Left ventricle myocardium inferior (tissue), 1 donor: Measurements from ENCODE around the gene OR2T11. TPM values are rescaled to one million over a fixed set of nuclear protein-coding genes. Genes with fewer than 3 reads are reported as not detected.

Experiments used
- DNase-seq: peaks from one replicate; pipeline ENCODE4 v3.0.0-alpha.2; 2020
- H3K27ac ChIP-seq: fragments of 200-600 bp; replicated peaks from 2 replicates; pipeline ENCODE4 v1.8.0; 2021
- H3K27me3 ChIP-seq: fragments of 200-600 bp; 2 replicates; pipeline ENCODE4 v1.8.0; 2021; ENCODE audit warnings: low read depth
- H3K36me3 ChIP-seq: fragments of 200-600 bp; 2 replicates; pipeline ENCODE4 v1.8.0; 2021
- H3K4me1 ChIP-seq: fragments of 200-600 bp; 2 replicates; pipeline ENCODE4 v1.8.0; 2021
- H3K4me3 ChIP-seq: fragments of 200-600 bp; 2 replicates; pipeline ENCODE4 v1.8.0; 2021; ENCODE audit warnings: mild to moderate bottlenecking, moderate library complexity
- H3K9me3 ChIP-seq: fragments of 200-600 bp; replicated peaks from 2 replicates; pipeline ENCODE4 v1.8.0; 2021
- CTCF ChIP-seq: fragments of 200-600 bp; IDR thresholded peaks from 2 replicates; pipeline ENCODE4 v1.8.0; 2021; ENCODE audit warnings: antibody characterized with exemption, mild to moderate bottlenecking, borderline replicate concordance
- intact Hi-C: fragments of 100-400 bp; cut with micrococcal nuclease; formaldehyde crosslinking; loops from one replicate; pipeline ENCODE4 v1.11.0; 2022
- total RNA-seq: library from RNA; stranded (reverse); fragmentation: NEBNext Ultra II Directional; extraction: Animal tissue kit (Norgen Biotek cat#: 25700); gene quantifications from one replicate; pipeline ENCODE4 v1.2.1, GENCODE V29; 2021
- donor health status: DM: no; HTN: yes; CAD: no; lungs with severe emphysema.

Gene OR2T11
- total RNA-seq, 1 donor from 2014 or later = not detected

- Histone ChIP-seq H3K4me1 (no peaks in the 10 kb centered on the region), H3K27me3 (no peaks in the 10 kb centered on the region), H3K36me3 (no peaks in the 10 kb centered on the region), H3K27ac (no peak overlapping the region), H3K9me3 (no peaks in the 10 kb centered on the region), H3K4me3 (no peak overlapping the region)
- intact Hi-C loops = no loop called here
- no peak for DNase-seq
- TF ChIP-seq CTCF = no peak
Observed at GRCh38 chr1:248593226-248593625, 41.7 kb downstream of the OR2T11 start.

- no peak for TF ChIP-seq CTCF
Observed at GRCh38 chr1:248592655-248593054, 42.2 kb downstream of the OR2T11 start.

GRCh38 chr1:248590055-248590454 lies 44.8 kb downstream of the OR2T11 start:
- Histone ChIP-seq H3K27me3 (no peaks in the 10 kb centered on the region), H3K4me3 (no peak overlapping the region), H3K9me3 (no peaks in the 10 kb centered on the region), H3K27ac (no peak overlapping the region), H3K36me3 (no peaks in the 10 kb centered on the region), H3K4me1 (no peaks in the 10 kb centered on the region)
- TF ChIP-seq CTCF = no peak
- intact Hi-C loops = no loop called here
- DNase-seq = no peak

More at GRCh38 chr1:248592655-248593054, 42.2 kb downstream of the OR2T11 start:
- H3K36me3 ChIP-seq = no peaks in the 10 kb centered on the region
- H3K27ac ChIP-seq = no peak overlapping the region
- no peak for DNase-seq
- intact Hi-C loops = no loop called here
- H3K27me3 ChIP-seq = no peaks in the 10 kb centered on the region
- no peak overlapping the region for H3K4me3 ChIP-seq
- no peaks in the 10 kb centered on the region for H3K4me1 ChIP-seq
- H3K9me3 ChIP-seq = no peaks in the 10 kb centered on the region

- H3K27me3 ChIP-seq = no peaks in the 10 kb centered on the region
- H3K4me3 ChIP-seq = no peak overlapping the region
- no peaks in the 10 kb centered on the region for H3K36me3 ChIP-seq
- no peak for DNase-seq
- H3K9me3 ChIP-seq = no peaks in the 10 kb centered on the region
- no peak for TF ChIP-seq CTCF
- H3K4me1 ChIP-seq = no peaks in the 10 kb centered on the region
- intact Hi-C loops = no loop called here
- H3K27ac ChIP-seq = no peak overlapping the region
Observed at GRCh38 chr1:248589334-248589733, 45.6 kb downstream of the OR2T11 start.

GRCh38 chr1:248585266-248585665 lies 49.6 kb downstream of the OR2T11 start:
- no peaks in the 10 kb centered on the region for H3K4me1 ChIP-seq
- no peaks in the 10 kb centered on the region for H3K27me3 ChIP-seq
- no peak overlapping the region for H3K27ac ChIP-seq
- no peak overlapping the region for H3K4me3 ChIP-seq
- DNase-seq = no peak
- intact Hi-C loops = no loop called here
- TF ChIP-seq CTCF = no peak
- no peaks in the 10 kb centered on the region for H3K36me3 ChIP-seq
- H3K9me3 ChIP-seq = no peaks in the 10 kb centered on the region
